Endothelial cell of umbilical vein (primary cell): Measurements from ENCODE around the gene CEACAM6.

Experiments
- CTCF ChIP-seq, 2 donors: IDR thresholded peaks; 1 replicate in 1 of 2; 2 replicates in 1 of 2; pipeline ENCODE4 v1.5.1; 2011; ENCODE audit warnings: low read length in 2 of 2, mild to moderate bottlenecking in 2 of 2, moderate library complexity in 2 of 2, control low read depth in 1 of 2, inconsistent platforms in 1 of 2, low read depth in 1 of 2; ENCODE audit not compliant: insufficient read depth in 1 of 2; ENCODE audit errors: extremely low read depth in 1 of 2
- EZH2 ChIP-seq: IDR thresholded peaks from 2 replicates; pipeline ENCODE4 v1.6.1; 2012; ENCODE audit warnings: borderline replicate concordance, low read depth, mild to moderate bottlenecking, moderate library complexity, low read length, inconsistent platforms; ENCODE audit not compliant: severe bottlenecking
- GATA2 ChIP-seq: IDR thresholded peaks from 2 replicates; pipeline ENCODE4 v1.7.0; 2011; ENCODE audit warnings: low read depth, mild to moderate bottlenecking, moderate library complexity, mixed read lengths, low read length; ENCODE audit not compliant: insufficient read length, insufficient read depth
- JUN ChIP-seq: IDR thresholded peaks from 2 replicates; pipeline ENCODE4 v1.6.1; 2011; ENCODE audit warnings: borderline replicate concordance, low read depth; ENCODE audit not compliant: insufficient read length, insufficient read depth
- MAX ChIP-seq: IDR thresholded peaks from 2 replicates; pipeline ENCODE4 v1.6.1; 2011; ENCODE audit not compliant: insufficient read depth, insufficient read length
- MYC ChIP-seq: IDR thresholded peaks from one replicate; pipeline ENCODE4 v1.6.1; 2011; ENCODE audit warnings: mild to moderate bottlenecking, low read depth, low read length
- POLR2A ChIP-seq: IDR thresholded peaks from 2 replicates; pipeline ENCODE4 v1.6.1; 2012; ENCODE audit warnings: low read depth, mild to moderate bottlenecking, control low read depth, low read length
- POLR2AphosphoS5 ChIP-seq: IDR thresholded peaks from 2 replicates; pipeline ENCODE4 v1.6.1; 2012; ENCODE audit warnings: low read depth, mild to moderate bottlenecking, control low read depth, low read length, moderate library complexity; ENCODE audit not compliant: insufficient read depth

- TF ChIP-seq POLR2A (no peak), EZH2 (no peak), CTCF (IDR thresholded peaks at IDR 0.05; ENCODE audit: extremely low read depth in 1 of 2, insufficient read depth in 1 of 2, low read depth in 1 of 2, low read length in 2 of 2) (no peak), JUN (no peak), MAX (no peak), MYC (no peak), GATA2 (no peak), POLR2AphosphoS5 (no peak)
Observed at GRCh38 chr19:41808663-41809566, 53.6 kb downstream of the CEACAM6 start.
